HG02840 (cell line): ENCODE data around the gene STAT6.
"Not testable (repeated sequence)": the region's sequence is repeated elsewhere in the genome, so short reads cannot be mapped to it uniquely, and the experiment has no call there.

Experiments
- ATAC-seq: cut with Tn5 transposase; IDR thresholded peaks from one replicate; pipeline ENCODE4 v1.9.1; 2021; ENCODE audit warnings: mild to moderate bottlenecking, moderate library complexity, moderate number of reproducible peaks; ENCODE audit not compliant: unreplicated experiment, low FRiP score

The STAT6 gene

DNA sequence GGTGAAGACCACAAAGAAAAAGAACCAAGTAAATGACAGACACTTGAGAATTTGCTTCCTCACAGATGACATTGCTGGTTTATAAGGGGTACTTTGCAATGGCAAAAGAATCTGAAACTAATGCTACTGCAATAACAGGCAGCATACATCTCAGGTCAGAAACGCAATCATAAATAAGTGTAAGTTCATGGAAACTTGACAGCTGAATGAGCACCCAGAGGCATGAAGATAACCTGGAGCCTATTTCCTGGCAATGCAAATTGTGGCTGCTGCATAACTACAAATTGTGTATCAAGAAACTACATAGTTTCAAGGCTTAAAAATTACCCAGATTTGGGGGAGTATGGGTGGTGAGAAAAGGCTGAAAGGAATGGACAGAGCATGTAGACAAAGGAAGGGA is 52.7 kb downstream of the STAT6 start:
- ATAC-seq = no peak

GRCh38 chr12:57057067-57057751 is 54.0 kb downstream of the STAT6 start:
- no peak for ATAC-seq

- ATAC-seq = no peak
Measured at GRCh38 chr12:57055824-57056223, 55.3 kb downstream of the STAT6 start.

DNA sequence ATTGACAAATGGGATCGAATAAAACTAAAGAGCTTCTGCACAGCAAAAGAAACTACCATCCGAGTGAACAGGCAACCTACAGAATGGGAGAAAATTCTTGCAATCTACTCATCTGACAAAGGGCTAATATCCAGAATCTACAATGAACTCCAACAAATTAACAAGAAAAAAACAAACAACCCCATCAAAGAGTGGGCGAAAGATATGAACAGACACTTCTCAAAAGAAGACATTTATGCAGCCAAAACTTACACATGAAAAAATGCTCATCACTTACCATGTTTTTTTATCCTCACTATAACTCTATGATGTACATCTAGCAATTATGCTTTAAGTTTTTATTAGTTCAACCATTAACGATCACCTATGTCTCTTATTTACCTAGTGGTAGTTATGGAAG is 57.3 kb downstream of the STAT6 start:
- not testable (repeated sequence) for ATAC-seq

- ATAC-seq = not testable (repeated sequence)
Measured at GRCh38 chr12:57053146-57053545, 58.0 kb downstream of the STAT6 start.

DNA sequence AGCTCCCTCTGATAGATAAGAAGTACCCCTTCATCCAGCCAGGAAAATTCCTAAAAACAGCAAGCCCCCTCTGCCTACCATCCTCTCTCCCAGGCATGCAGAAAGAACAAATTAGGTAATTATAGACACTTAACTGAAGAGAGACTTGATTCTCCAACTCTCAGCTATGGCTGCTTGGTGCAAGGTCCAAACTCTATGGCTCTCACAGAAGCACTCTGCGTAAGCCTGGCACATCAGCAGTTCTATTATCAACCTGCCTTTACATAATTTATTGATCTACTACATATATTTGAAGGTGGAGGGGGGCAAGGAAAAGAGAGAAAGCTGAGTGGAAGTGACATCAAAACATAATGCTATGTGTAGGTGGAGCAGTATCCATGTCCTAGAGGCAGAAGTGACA is 60.2 kb downstream of the STAT6 start:
- ATAC-seq = no peak

GRCh38 chr12:57049890-57050289 is 61.3 kb downstream of the STAT6 start, which contains the start of gene MYO1A:
Gene MYO1A (minus strand): TSS chr12:57050129. CDS start chr12:57048323, 1,806 bp downstream.
- ATAC-seq = no peak

DNA sequence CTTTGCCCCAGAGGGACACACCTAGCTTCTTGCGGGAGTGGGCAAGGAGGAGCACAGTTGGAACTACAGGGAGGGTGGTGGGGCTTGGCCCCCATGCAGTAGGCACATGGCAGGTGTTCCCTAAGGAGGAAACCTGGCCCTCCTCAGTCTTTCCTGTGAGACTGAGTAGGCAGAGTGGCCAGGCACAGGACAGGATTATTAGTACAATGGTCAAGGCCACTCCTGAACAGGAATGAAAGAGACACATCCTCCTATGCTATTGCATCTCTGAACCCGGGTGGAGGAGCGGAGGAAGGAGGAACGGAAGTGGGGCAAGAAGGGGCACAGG is 62.1 kb downstream of the STAT6 start:
- no peak for ATAC-seq

- ATAC-seq = no peak
Measured at GRCh38 chr12:57048423-57049118, 62.6 kb downstream of the STAT6 start.

- no peak for ATAC-seq
Measured at GRCh38 chr12:57047981-57048380, 63.2 kb downstream of the STAT6 start.

DNA sequence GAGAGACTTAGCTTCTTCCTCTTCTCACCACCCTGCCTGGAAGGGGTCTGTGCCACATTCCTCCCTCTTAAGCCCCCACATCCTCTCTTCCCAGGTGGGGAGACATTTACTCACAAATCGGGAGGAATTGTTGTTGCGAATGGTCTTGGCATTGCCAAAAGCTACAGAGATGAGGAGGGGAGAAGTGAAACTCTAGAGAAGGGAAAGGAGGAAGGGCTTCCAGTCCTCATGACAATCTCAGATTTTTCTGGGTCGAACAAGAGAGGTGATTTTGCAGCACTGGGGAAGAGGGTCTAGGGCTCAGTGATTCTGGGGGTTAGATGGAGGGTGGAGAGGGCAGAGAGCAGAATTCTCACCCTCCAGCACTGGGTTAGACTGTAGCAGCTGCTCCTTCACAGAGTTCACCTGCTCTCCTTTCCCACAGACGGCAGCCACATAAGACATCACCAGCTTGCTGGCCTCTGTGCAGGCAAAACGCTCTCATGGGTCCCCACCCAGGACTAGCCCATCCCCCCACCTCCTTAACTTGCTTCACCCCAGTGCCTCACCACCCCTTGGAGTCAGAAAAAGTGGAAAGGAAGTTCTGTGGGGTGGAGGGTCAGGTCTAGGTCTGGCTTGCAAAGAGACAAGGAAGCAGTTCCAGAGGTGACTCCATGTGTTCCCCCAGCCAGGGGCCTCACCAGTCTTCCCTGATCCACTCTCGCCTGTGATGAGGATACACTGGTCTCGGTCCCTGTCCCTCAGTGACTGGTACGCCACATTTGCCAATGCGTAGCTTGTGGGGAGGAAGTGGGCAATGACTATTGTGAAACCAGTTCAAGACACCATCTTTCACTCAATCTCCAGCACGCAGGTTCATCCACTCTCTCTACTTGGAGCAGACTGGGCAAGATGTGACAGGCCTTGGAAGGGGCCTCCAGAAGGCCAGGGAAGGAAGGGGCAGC is 63.9 kb downstream of the STAT6 start:
- no peak for ATAC-seq

- ATAC-seq = no peak
Measured at GRCh38 chr12:57046086-57046791, 64.9 kb downstream of the STAT6 start.
